ENCODE data around the gene LRRC63. TPM values are rescaled to one million over a fixed set of nuclear protein-coding genes. Genes with fewer than 3 reads are reported as not detected.
"Not testable (repeated sequence)": the region's sequence is repeated elsewhere in the genome, so short reads cannot be mapped to it uniquely, and the experiment has no call there.

Gene LRRC63
- total RNA-seq, 1 donor from 2014 or later, result 0.06 TPM

GRCh38 chr13:46181377-46181839 lies 30.3 kb upstream of the LRRC63 start:
- DNase-seq (ENCODE audit: extremely low read depth, low read depth, low spot score), result no peak

GRCh38 chr13:46181840-46182490 lies 29.8 kb upstream of the LRRC63 start, which contains the start of gene LCP1:
Gene LCP1, minus strand, starts transcription at chr13:46182177. Its CDS starts 22,515 bp downstream, at chr13:46159662.
- no peak for DNase-seq (ENCODE audit: extremely low read depth, low read depth, low spot score)

GRCh38 chr13:46182491-46182877 lies 29.2 kb upstream of the LRRC63 start:
- DNase-seq (ENCODE audit: extremely low read depth, low read depth, low spot score), result no peak

GRCh38 chr13:46183018-46183946 lies 28.4 kb upstream of the LRRC63 start:
- DNase-seq (ENCODE audit: extremely low read depth, low read depth, low spot score), result no peak

GRCh38 chr13:46184277-46184699 lies 27.4 kb upstream of the LRRC63 start:
- DNase-seq (ENCODE audit: extremely low read depth, low read depth, low spot score), result no peak

- no peak for DNase-seq (ENCODE audit: extremely low read depth, low read depth, low spot score)
Measured at GRCh38 chr13:46185634-46186033, 26.1 kb upstream of the LRRC63 start.

- DNase-seq (ENCODE audit: extremely low read depth, low read depth, low spot score), result no peak
Measured at GRCh38 chr13:46192412-46192811, 19.3 kb upstream of the LRRC63 start.

- no peak for DNase-seq (ENCODE audit: extremely low read depth, low read depth, low spot score)
Measured at GRCh38 chr13:46195016-46195415, 16.7 kb upstream of the LRRC63 start.

GRCh38 chr13:46197299-46198048 lies 14.3 kb upstream of the LRRC63 start:
- no peak for DNase-seq (ENCODE audit: extremely low read depth, low read depth, low spot score)

- no peak for DNase-seq (ENCODE audit: extremely low read depth, low read depth, low spot score)
Measured at GRCh38 chr13:46198696-46199193, 13.0 kb upstream of the LRRC63 start.

GRCh38 chr13:46202188-46202795 lies 9.4 kb upstream of the LRRC63 start:
- no peak for DNase-seq (ENCODE audit: extremely low read depth, low read depth, low spot score)

- no peak for DNase-seq (ENCODE audit: extremely low read depth, low read depth, low spot score)
Measured at GRCh38 chr13:46202966-46203365, 8.8 kb upstream of the LRRC63 start.

- DNase-seq (ENCODE audit: extremely low read depth, low read depth, low spot score), result no peak
Measured at GRCh38 chr13:46206143-46206542, 5.6 kb upstream of the LRRC63 start.

- DNase-seq (ENCODE audit: extremely low read depth, low read depth, low spot score), result no peak
Measured at GRCh38 chr13:46207828-46208227, 3.9 kb upstream of the LRRC63 start.

- no peak for DNase-seq (ENCODE audit: extremely low read depth, low read depth, low spot score)
Measured at GRCh38 chr13:46210362-46211083, 1.2 kb upstream of the LRRC63 start.

GRCh38 chr13:46211116-46211482 lies 629 bp upstream of the LRRC63 start:
- DNase-seq (ENCODE audit: extremely low read depth, low read depth, low spot score), result no peak

- DNase-seq (ENCODE audit: extremely low read depth, low read depth, low spot score), result no peak
Measured at GRCh38 chr13:46213242-46213641, 1.5 kb downstream of the LRRC63 start.

- not testable (repeated sequence) for DNase-seq (ENCODE audit: extremely low read depth, low read depth, low spot score)
Measured at GRCh38 chr13:46214741-46215140, 3.0 kb downstream of the LRRC63 start.

- DNase-seq (ENCODE audit: extremely low read depth, low read depth, low spot score), result not testable (repeated sequence)
Measured at GRCh38 chr13:46220234-46220633, 8.5 kb downstream of the LRRC63 start.

GRCh38 chr13:46229251-46229650 lies 17.5 kb downstream of the LRRC63 start:
- no peak for DNase-seq (ENCODE audit: extremely low read depth, low read depth, low spot score)

Measured in glomerular endothelial cell (primary cell).